Stimulated activated CD4-positive, alpha-beta T cell treated with anti-CD3 and anti-CD28 coated beads, Interleukin-4, amount 100 ng/mL, for 48 hours (primary cell): ENCODE results near the gene TRABD.
"Not testable (repeated sequence)": the region's sequence is repeated elsewhere in the genome, so short reads cannot be mapped to it uniquely, and the experiment has no call there.

Experiments
- DNase-seq, 2 donors: peaks; one replicate each; pipeline ENCODE4 v3.0.0-alpha.2; 2020; ENCODE audit warnings: low read depth in 2 of 2

Gene TRABD

DNA sequence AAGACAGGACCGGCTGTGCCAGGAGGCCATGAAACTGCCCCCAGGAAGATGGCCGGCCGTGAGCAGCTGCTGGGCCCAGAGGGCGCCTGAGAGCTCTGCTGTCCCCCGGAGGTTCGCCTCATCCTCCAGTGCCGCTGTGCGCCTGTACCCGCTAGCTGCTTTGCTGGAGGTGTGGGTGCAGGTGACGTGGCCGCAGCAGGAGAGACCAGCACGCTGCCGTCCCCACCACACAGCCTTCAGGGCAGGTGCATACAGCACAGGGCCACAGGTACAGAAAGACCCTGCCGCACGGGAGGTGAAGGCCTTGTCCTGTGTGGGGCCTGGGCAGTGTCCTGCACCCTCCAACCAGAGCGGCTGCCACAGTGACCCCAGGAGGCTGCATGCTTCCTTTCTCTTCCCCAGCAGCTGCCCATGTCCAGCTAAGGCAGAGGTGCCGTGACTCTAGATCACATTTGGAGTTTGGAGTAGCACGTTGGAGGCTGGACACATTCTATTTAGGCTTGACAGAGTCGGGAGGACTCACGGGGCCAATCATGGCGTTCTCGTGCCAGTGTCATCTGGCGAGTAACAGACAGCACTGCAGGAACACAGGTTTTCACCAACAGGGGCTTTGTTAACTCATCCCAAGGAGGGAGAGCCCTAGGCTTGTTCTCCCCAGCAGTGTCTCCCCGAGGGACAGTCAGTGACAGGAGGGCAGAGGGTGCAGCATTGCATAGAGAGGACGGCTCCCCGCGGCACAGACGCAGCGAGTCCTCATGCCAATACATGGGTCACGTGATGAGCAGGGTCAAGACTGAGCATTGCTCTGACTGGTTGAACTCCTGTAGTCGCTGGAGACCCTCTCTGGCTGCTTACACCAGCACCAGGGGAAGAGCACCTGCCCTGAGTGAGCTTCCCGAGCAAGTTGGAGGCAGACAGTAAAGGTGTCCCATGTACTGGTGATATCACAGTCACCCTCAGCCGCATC lies 33.9 kb upstream of the TRABD start:
- DNase-seq, result no peak

DNA sequence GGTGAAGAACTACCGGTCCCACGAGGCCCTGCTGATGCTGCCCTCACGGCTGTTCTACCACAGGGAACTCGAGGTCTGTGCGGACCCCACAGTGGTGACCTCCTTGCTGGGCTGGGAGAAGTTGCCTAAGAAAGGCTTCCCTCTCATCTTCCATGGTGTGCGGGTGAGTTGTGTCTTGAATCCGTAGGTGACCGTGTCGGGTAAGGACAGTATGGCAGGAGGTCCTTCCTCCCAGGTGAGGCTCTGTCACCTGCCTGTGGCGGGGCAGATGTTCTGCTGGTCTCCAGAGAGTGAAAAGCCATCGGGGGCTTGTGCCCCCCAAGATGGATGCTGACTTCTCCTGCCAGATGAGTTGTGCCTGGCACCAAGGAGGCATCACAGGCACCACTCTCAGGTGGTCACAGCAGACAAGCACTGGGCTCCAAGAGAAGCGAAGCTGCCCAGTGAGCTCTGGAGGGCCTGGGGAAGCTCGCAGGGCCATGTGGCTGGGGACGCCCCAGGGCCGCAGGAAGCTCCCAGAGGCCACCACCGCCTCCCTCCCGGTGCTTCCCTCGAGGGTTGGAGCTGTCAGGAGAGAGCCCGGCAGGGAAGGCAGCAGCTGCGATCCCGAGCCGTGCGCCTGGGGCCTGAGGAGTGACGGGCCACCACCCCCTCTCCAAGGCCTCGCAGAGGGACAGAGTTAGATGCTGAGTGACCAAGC lies 32.5 kb upstream of the TRABD start:
- no peak for DNase-seq

GRCh38 chr22:50153756-50154140 lies 32.0 kb upstream of the TRABD start:
- DNase-seq, result no peak

DNA sequence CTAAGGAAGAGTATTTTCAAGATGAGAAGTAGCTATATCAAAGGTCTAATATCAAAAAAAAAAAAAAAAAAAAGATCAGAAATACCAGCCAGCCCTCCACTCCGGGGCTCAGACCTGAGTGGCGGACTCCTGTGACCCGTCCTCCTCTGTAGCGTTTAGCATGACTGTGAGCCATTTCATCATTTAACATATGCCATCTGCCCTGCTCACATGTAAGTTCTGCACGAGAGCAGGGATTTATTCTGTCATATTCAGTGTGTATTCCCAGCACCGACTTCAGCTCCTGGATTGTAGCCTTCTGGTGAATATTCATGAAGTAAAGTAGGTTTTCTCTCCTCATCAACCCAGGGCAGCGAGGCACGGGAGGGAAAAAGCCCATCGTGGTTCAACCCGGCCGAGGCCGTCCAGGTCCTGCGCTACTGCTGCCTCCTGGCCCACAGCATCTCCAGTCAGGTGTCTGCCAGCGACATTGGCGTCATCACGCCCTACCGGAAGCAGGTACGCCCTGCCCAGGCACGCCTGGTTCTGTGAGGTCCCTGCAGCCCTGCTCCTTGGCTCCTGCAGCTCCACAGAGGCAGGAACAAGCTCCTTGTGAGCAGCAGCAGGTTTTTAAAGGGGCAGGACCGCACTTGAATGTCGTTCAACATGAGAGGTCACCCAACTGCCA lies 27.9 kb upstream of the TRABD start:
- DNase-seq, result no peak

- no peak for DNase-seq
These were observed 24.8 kb upstream of the TRABD start for GRCh38 chr22:50160947-50161346.

DNA sequence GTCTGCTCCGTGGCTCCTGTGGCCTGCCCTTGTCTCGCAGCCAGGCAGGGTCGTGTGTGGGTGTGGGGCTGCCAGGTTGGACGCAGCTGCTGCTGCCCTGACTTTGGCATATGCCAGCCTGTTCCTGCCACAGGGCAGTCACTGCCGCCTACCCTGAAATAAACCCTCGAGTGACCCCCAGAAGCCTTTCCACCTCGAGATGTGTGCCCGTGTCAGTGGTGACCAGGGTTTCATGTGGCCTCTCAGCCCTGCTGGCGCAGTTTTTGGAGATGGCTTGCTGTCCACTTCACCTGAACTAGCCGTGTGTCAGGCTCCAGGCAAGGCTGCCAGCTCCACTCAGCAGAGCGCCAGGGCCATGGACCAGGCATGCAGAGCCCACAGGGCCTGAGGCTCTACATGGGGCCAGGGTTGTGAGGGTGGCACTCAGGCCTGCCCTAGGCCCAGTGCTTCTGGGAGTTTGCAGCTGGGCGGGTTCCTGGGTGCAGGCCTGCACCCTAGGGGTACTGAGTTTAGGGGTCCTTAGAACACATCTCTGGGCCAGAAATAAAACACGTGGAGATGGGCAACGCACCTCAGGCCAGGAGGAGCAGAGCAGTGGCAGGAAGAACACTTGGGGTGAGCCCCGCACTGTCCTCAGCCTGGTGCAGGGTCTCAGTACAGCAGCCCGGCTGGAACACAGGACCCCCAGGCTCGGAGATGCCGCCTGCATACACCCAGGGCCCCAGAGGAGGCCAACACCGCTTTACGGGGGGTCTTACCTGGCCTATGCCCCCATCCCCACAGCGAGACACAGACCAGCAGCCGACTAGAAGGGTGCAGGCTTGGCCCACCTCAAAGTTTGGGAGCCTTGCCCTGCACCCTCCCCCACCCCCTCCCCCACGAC lies 24.0 kb upstream of the TRABD start:
- DNase-seq, result no peak

DNA sequence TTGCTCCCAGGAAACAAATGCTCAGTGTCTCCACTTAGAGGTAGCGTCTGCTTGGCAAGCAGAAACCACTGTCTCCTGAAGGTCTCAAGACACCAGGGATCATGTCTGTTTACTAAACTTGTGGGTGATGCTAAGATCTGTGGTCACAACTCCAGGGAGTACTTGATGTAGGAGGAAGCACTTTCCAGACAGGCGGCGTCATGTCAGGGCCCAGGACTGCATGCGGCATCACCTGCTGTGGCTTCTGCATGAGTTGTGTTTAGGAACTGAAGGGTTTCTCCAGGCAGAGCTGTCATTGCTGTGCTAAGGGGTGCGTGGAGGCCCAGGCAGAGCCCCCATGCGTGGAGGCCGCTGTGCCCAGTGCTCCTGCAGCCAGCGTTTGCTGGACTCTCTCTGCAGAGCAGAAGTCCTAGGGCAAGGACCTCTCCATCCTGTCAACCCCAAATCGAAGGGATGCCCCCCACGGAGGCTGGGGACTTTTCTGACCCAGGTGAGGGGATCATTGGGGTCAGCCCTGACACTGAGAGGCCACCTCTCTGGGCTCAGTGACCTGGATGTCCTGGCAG lies 23.2 kb upstream of the TRABD start:
- DNase-seq, result no peak

DNA sequence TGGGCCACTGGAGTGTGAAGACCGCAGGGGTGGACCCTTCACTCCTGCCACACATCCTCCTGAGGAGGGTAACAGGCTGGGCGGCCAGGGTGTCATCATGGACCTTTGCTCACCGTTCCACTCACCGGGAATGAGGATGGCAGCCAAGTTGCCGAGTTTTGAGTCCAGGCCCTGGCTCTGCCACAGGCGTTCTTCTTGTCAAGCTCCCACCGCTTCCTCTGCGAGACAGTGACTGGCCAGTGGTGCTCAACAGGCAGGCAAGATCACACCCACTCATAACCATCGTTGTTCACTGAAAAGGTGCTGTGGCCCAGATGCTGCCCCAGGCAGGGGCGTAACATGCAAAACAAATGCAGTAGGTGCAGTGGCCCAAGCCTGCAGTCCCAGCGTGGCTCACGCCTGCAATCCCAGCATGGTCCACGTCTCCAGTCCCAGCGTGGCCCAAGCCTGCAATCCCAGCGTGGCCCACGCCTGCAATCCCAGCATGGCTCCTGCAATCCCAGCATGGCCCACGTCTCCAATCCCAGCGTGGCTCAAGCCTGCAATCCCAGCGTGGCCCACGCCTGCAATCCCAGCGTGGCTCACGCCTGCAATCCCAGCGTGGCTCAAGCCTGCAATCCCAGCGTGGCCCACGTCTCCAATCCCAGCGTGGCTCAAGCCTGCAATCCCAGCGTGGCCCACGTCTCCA lies 20.1 kb upstream of the TRABD start:
- DNase-seq, result no peak

- no peak for DNase-seq
These were observed 17.8 kb upstream of the TRABD start for GRCh38 chr22:50167689-50168489.

- not testable (repeated sequence) for DNase-seq
These were observed 17.1 kb upstream of the TRABD start for GRCh38 chr22:50168490-50169180.

GRCh38 chr22:50169181-50169759 lies 16.4 kb upstream of the TRABD start:
- no peak for DNase-seq

DNA sequence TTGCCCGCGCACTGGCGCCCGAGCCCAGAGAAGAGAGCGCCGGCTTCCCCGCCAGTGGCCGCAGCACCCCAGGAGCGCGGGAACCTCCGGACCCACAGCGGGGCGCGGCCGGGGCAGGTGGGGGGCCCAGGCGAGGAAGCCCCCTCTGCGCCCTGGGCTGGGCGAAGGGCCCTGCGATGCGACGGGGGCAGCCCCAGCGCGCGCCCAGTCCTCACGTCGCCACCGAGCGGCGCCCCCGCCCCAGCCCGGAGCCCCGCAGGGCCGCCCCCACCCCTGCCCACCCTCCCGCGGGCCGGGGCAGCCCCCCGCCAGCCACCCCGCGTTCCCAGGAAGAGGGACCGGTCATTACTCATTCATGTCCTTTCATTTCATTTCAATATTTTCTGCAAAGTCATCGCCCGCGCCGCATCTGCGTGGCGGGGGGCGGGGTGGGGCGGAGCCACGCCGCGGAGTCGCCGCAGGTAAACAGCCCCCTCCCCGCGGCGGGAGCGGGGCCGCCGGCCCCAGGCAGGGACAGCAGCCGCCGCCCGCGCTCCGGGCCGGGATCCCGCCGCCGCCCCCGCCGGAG lies 15.9 kb upstream of the TRABD start:
- DNase-seq, result peak; percentile 44 to 45

- DNase-seq, result no peak
These were observed 15.0 kb upstream of the TRABD start, which contains the start of gene PANX2 for GRCh38 chr22:50170453-50171318. PANX2 (plus strand) TSS chr22:50170731; CDS start chr22:50170731, 0 bp downstream.

- no peak for DNase-seq
These were observed 14.3 kb upstream of the TRABD start for GRCh38 chr22:50171319-50171964.

- no peak for DNase-seq
These were observed 13.7 kb upstream of the TRABD start for GRCh38 chr22:50171965-50172421.

DNA sequence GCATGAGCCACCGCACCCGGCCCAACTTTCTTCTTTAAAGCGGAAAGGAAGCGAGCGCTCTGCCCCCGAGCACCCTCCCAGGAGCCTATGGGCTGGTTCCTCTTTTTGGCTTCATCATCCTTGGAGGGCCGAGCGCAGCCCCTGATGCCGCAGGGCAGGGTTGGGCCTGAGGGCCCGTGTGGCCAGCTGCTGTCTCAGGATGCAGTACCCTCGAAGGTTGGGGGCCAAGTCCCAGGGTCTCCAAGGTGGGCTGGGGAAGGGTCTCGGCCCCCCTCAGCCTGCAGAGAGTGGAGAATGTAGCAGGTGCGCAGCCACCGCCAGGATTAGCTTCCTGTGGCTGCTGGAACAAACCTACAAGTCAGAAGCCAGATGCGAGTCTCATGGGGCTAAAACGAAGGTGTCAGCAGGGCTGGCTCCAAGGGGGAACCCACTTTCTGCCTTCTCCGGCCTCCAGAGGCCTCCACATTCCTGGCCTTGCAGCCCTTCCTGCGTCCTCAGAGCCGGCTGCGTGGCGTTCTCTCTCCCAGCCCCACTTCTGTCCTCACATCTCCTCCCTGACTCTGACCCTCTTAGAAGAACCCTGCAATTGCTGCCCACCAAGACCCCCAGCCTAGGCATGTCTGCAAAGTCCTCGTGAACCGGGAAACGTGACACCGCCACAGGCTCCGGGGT lies 12.3 kb upstream of the TRABD start:
- DNase-seq, result no peak
